ENCODE measurements around the gene SH3BP5L. TPM values are rescaled to one million over a fixed set of nuclear protein-coding genes. Genes with fewer than 3 reads are reported as not detected.

SH3BP5L gene
- total RNA-seq, 1 donor from 2014 or later, result 15.9 TPM

DNA sequence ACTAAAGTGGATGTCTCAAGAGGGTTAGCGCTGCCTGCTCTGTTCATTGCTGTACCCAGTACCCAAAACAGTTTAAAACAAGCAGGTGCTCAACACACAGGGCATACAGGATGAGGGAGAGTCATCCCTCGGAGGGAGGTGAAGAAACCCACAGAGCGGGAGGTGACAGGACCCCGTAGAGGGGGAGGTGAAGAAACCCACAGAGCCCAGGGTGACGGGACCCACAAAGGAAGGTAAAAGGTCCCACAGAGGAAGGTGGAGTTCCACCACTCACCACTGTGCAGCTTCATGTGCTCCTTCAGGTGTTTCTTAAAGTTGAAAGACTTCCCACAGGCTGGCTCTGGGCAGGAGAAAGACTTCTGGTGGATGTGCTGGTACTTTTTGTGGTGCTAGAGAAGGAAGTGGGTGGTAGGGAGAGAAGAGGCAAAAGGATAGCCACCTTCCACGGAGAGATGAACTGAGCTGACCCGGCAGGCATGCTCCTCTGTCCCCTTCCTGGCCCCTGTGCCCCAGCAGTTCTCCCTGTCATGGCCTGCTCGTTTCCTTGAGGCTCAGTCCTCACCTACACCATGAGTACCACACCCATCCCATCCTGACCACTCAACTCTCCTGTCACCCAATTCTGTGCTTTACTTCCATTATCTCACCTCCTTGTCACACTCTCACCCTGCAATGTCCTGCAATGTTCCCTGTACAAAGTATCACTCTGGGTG, 28.1 kb upstream of the SH3BP5L start:
- TF ChIP-seq, protein P1, sequence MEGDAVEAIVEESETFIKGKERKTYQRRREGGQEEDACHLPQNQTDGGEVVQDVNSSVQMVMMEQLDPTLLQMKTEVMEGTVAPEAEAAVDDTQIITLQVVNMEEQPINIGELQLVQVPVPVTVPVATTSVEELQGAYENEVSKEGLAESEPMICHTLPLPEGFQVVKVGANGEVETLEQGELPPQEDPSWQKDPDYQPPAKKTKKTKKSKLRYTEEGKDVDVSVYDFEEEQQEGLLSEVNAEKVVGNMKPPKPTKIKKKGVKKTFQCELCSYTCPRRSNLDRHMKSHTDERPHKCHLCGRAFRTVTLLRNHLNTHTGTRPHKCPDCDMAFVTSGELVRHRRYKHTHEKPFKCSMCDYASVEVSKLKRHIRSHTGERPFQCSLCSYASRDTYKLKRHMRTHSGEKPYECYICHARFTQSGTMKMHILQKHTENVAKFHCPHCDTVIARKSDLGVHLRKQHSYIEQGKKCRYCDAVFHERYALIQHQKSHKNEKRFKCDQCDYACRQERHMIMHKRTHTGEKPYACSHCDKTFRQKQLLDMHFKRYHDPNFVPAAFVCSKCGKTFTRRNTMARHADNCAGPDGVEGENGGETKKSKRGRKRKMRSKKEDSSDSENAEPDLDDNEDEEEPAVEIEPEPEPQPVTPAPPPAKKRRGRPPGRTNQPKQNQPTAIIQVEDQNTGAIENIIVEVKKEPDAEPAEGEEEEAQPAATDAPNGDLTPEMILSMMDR (IDR thresholded peaks at IDR 0.05), result no peak
- intact Hi-C loops (cut with DNase I), result no loop called here
- H3K36me3 ChIP-seq, result peaks cover 19 to 27% of the 10 kb centered on the region in 2 donors

DNA sequence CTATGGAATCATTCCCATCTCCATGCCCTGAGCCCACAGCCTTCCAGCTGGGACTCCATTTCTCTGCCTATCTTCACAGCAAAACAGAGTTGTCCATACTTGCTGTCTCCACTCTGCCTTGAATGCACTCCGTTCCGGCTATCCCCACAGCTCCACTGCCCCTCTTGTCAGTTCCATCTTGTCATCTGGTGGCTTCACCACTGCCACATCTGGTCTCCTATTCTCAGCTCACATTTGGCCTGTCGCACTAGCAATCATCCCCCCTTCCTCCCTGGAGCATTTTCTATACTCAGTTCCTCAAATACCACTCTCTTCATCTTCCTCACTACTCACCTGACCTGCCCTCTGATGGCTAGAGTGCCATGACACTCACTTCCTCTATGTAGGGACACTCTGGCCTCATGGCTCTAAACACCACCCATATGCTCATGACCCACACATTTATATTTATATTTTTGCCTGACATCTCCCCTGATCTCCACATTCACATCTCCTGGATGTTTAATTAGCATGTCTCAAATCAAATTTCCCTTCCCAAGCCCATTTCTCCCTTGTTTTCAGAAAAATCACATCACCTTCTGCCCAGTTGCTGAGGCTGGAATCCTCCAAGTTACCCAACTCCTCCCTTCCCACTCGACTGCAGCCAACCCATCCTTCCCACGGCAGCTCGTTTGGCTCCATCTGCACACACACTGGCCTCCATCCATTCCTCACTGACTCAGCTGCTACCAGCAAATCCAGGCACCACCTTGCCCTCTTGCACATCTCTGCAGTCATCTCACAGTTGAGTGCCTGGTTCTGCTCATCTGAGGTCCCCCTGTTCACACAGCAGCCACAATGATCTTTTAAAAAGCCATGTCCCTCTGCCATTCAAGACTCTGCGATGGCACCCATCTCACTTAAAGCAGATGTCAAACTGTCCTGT, 27.0 kb upstream of the SH3BP5L start:
- no peak overlapping the region for H3K4me3 ChIP-seq
- peaks cover under 1 to 4% of the 10 kb centered on the region in 2 donors for H3K4me1 ChIP-seq
- TF ChIP-seq, protein P1 (IDR thresholded peaks at IDR 0.05), result no peak
- intact Hi-C loops (cut with DNase I), result no loop called here
- no peak for DNase-seq (ENCODE audit: low spot score in 2 of 2)
- H3K27ac ChIP-seq, result no peak overlapping the region
- peaks cover 30 to 37% of the 10 kb centered on the region in 2 donors for H3K36me3 ChIP-seq
- no peaks in the 10 kb centered on the region for H3K27me3 ChIP-seq
- no peaks in the 10 kb centered on the region for H3K9me3 ChIP-seq

More for the DNA sequence above, 28.1 kb upstream of the SH3BP5L start:
- no peak for DNase-seq (ENCODE audit: low spot score in 2 of 2)
- H3K27me3 ChIP-seq, result no peaks in the 10 kb centered on the region
- no peaks in the 10 kb centered on the region for H3K9me3 ChIP-seq
- no peak overlapping the region for H3K4me3 ChIP-seq
- H3K4me1 ChIP-seq, result peaks cover 6 to 10% of the 10 kb centered on the region in 2 donors
- no peak overlapping the region for H3K27ac ChIP-seq

DNA sequence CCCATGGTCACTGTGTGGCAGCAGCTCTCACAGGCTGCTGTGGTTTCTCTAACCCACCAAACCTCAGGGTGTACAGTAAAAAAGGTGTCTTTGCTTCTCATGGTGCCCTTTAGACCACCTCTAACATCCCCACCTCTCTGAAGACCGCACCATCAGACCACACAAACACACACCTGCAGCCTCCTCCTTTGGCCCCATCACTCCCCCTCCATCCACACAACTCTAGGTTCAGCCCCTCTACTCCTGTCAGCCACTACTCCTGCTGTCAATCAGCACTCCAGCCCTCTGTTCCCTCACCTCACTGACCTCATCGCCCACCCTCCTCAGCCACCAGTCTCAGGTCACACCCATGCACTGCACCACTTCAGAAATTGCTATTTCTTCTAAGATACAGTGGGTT, 25.7 kb upstream of the SH3BP5L start:
- intact Hi-C loops (cut with DNase I), result no loop called here
- no peaks in the 10 kb centered on the region for H3K4me1 ChIP-seq
- no peak overlapping the region for H3K27ac ChIP-seq
- TF ChIP-seq, protein P1 (IDR thresholded peaks at IDR 0.05), result no peak
- no peak for DNase-seq (ENCODE audit: low spot score in 2 of 2)
- H3K27me3 ChIP-seq, result no peaks in the 10 kb centered on the region
- H3K4me3 ChIP-seq, result no peak overlapping the region
- no peaks in the 10 kb centered on the region for H3K9me3 ChIP-seq
- H3K36me3 ChIP-seq, result peaks cover 43 to 51% of the 10 kb centered on the region in 2 donors

DNA sequence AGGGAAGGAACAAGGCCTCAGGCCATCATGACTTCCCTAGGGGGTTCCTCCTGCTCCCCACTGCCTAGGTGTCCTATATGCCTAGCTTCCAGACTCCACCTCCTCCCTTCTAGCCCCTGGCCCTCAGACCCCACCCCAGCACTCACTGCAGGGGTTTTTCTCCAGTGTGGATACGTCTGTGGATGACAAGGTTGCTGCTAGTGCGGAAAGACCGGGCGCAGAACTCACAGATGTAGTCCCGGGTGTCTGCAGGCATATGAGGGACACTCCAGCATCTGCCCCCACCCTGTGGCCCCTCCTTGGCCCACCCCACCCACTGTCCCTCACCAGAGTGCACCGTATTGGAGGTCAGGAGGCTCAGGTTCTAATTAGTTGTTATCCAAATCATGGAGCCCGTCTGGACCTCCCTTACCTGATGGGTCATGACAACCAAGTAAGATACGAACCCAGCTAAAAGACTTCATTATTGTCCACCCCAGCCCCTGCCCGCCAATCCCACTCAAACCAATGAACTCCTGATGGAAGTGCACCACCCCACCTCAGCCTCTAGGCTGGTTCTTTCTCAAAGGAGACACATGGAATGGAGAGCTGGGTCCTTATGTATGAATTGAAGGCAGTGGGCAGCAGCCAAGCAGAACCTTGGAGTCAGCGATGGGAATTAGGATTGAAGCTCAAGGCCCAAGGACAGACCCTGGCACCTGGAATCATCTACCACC, 25.0 kb upstream of the SH3BP5L start:
- H3K36me3 ChIP-seq, result peaks cover 50 to 56% of the 10 kb centered on the region in 2 donors

DNA sequence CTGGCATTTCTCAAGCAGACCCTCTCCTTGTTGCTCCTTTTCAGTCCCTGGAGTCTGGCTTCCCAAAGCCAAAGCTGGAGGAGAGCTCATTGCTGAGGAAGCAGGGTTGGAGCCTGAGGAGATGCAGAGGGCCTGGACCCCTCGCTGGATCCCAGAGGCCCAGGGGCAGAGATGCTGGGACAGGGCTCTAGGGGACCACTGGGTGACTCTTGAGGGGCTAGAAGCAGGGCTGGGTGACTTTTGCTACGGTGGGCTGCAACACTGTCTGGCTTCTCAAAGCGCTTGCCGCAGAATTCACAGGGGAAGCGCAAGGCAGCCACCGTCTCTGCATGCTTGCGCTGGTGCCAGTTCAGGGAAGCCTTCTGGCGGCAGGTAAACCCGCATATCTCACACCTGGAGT, 24.4 kb upstream of the SH3BP5L start:
- Histone ChIP-seq H3K9me3 (no peaks in the 10 kb centered on the region), H3K27me3 (no peaks in the 10 kb centered on the region), H3K36me3 (peaks cover 54 to 59% of the 10 kb centered on the region in 2 donors), H3K27ac (no peak overlapping the region), H3K4me1 (no peaks in the 10 kb centered on the region), H3K4me3 (no peak overlapping the region)
- intact Hi-C loops (cut with DNase I), result no loop called here
- TF ChIP-seq, protein P1 (IDR thresholded peaks at IDR 0.05), result no peak
- peak in 1 of 2 donors; percentile 55 for DNase-seq (ENCODE audit: low spot score in 2 of 2)

More for the DNA sequence above, 25.0 kb upstream of the SH3BP5L start:
- Histone ChIP-seq H3K4me3 (no peak overlapping the region), H3K9me3 (no peaks in the 10 kb centered on the region), H3K27ac (no peak overlapping the region), H3K4me1 (no peaks in the 10 kb centered on the region), H3K27me3 (no peaks in the 10 kb centered on the region)
- intact Hi-C loops (cut with DNase I), result no loop called here
- DNase-seq (ENCODE audit: low spot score in 2 of 2), result no peak
- TF ChIP-seq, protein P1 (IDR thresholded peaks at IDR 0.05), result no peak

All from ascending aorta (tissue), 2 donors.